ENCODE data around the gene SLCO3A1. TPM values are rescaled to one million over a fixed set of nuclear protein-coding genes. Genes with fewer than 3 reads are reported as not detected.
A peak's percentile ranks its signal among the peaks of the same experiment; 100 is the strongest.

Gene SLCO3A1
- total RNA-seq, 1 donor from 2014 or later, result 65.8 TPM

DNA sequence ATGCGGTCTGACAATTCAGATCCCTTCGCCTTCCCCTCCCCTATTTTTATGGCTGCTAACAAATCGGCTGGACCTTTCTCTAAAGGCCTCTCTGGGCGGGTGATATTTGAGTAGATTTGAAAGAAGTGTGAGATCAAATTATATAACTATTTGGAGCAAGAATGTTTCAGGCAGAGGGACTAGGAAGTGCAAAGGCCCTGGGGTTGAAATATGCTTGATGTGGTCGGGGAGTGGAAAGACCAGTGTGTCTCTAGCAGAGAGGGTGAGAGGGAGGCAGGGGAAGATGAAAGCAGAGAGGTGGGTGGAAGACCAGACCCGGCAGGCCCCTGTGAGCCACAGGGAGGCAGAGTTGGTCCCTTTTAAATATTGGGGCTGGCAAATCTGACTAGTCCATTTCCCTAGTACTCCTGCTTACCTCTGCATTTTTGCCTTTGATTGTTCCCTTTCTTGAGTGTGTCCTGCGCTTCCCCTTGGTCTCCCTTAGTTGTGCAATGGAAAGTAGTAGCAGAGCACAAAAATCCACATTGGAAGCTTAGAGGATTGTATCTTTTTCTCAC lies 32.3 kb downstream of the SLCO3A1 start:
- peak in 1 of 2 donors; percentile 44 for DNase-seq (ENCODE audit: extremely low spot score in 2 of 2)
- Histone ChIP-seq H3K9me3 (no peaks in the 10 kb centered on the region), H3K36me3 (no peaks in the 10 kb centered on the region), H3K4me1 (peaks cover 29% of the 10 kb centered on the region), H3K27ac (no peak overlapping the region), H3K4me3 (no peak overlapping the region), H3K27me3 (no peaks in the 10 kb centered on the region)
- intact Hi-C loops (cut with DNase I), result no loop called here
- TF ChIP-seq, protein P1, sequence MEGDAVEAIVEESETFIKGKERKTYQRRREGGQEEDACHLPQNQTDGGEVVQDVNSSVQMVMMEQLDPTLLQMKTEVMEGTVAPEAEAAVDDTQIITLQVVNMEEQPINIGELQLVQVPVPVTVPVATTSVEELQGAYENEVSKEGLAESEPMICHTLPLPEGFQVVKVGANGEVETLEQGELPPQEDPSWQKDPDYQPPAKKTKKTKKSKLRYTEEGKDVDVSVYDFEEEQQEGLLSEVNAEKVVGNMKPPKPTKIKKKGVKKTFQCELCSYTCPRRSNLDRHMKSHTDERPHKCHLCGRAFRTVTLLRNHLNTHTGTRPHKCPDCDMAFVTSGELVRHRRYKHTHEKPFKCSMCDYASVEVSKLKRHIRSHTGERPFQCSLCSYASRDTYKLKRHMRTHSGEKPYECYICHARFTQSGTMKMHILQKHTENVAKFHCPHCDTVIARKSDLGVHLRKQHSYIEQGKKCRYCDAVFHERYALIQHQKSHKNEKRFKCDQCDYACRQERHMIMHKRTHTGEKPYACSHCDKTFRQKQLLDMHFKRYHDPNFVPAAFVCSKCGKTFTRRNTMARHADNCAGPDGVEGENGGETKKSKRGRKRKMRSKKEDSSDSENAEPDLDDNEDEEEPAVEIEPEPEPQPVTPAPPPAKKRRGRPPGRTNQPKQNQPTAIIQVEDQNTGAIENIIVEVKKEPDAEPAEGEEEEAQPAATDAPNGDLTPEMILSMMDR (IDR thresholded peaks at IDR 0.05), result peak in 1 of 3 experiments; percentile 18
- no peak for TF ChIP-seq POLR2AphosphoS5 (IDR thresholded peaks at IDR 0.05; ENCODE audit: insufficient read depth in 1 of 2, low read depth in 1 of 2)

DNA sequence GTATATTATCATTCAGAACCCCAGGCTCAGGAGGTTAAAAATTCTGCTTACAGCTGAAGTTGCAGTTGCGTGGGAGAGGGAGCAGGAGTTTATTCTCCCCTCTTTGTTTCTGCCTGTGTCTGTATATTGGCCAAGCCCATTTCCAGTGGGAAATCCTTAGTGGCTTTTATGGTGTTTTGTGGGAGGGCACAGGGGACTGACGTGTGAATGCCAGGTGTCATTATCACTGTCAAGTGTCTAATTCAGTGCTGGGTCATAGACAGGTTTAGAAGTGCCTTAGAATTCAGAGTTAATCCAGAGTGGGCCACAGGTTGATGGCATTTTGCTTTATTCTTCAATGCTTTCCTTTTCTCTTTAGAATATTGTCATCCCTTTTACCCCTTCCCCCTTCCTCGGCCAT lies 33.4 kb downstream of the SLCO3A1 start:
- intact Hi-C loops (cut with DNase I), result no loop called here
- DNase-seq (ENCODE audit: extremely low spot score in 2 of 2), result peak in 1 of 2 donors; percentile 40
- no peak for TF ChIP-seq POLR2AphosphoS5 (IDR thresholded peaks at IDR 0.05; ENCODE audit: insufficient read depth in 1 of 2, low read depth in 1 of 2)
- TF ChIP-seq, protein P1 (IDR thresholded peaks at IDR 0.05), result no peak
- TF ChIP-seq POLR2A (IDR thresholded peaks at IDR 0.05), result no peak
- Histone ChIP-seq H3K4me3 (no peak overlapping the region), H3K9me3 (no peaks in the 10 kb centered on the region), H3K27ac (no peak overlapping the region), H3K27me3 (no peaks in the 10 kb centered on the region), H3K4me1 (peaks cover 29% of the 10 kb centered on the region), H3K36me3 (no peaks in the 10 kb centered on the region)

DNA sequence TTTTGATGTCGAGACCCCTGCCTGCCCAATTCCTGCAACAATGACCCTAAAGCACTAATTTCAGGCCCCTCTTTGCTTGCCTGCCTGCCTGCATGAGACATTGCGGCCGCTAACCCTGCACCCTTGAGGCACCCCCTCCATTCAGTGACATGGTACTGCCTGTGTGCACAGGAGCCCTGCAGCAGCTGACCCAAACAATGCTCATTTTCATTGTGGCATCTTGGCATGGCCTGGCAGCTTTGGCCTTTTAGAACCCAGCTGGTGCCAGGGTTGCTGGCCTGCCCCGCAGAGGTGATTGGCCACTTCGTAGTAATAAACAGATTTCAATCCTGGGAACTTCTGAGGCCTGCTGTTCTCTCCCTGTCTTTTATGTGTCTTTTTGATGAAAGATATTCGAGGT lies 33.8 kb downstream of the SLCO3A1 start:
- no peaks in the 10 kb centered on the region for H3K27me3 ChIP-seq
- intact Hi-C loops (cut with DNase I), result no loop called here

DNA sequence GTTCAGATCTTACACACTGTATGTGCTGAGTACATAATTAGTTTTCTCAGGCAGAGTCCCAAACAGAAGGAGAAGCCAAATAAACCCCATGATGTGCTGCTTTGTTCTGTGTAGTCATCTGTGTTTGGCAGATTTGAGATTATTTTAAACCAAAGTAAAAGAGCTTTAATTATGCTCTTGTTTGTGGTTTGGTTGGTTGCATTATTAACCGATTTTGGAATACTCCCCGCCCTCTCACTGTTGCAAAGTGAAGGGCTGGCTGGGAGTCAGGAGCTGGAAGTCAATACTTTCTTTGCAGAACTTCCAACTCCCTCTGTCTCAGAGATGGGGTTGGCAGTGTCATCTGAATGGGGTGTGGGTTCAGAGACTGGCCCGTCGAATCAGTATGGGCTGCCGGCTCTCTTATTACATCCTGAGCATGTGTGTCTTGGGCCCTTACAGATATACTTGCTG lies 34.4 kb downstream of the SLCO3A1 start:
- Histone ChIP-seq H3K36me3 (no peaks in the 10 kb centered on the region), H3K27ac (no peak overlapping the region), H3K27me3 (no peaks in the 10 kb centered on the region), H3K4me1 (peaks cover 29% of the 10 kb centered on the region), H3K4me3 (no peak overlapping the region), H3K9me3 (no peaks in the 10 kb centered on the region)
- DNase-seq (ENCODE audit: extremely low spot score in 2 of 2), result peak in 1 of 2 donors; percentile 71
- intact Hi-C loops (cut with DNase I), result no loop called here
- TF ChIP-seq, protein P1 (IDR thresholded peaks at IDR 0.05), result no peak

More for the DNA sequence above, 33.8 kb downstream of the SLCO3A1 start:
- no peaks in the 10 kb centered on the region for H3K9me3 ChIP-seq
- no peak for TF ChIP-seq POLR2AphosphoS5 (IDR thresholded peaks at IDR 0.05; ENCODE audit: insufficient read depth in 1 of 2, low read depth in 1 of 2)
- TF ChIP-seq POLR2A (IDR thresholded peaks at IDR 0.05), result no peak
- TF ChIP-seq, protein P1 (IDR thresholded peaks at IDR 0.05), result no peak
- peaks cover 29% of the 10 kb centered on the region for H3K4me1 ChIP-seq
- DNase-seq (ENCODE audit: extremely low spot score in 2 of 2), result peak in 1 of 2 donors; percentile 42
- H3K4me3 ChIP-seq, result no peak overlapping the region
- no peak overlapping the region for H3K27ac ChIP-seq
- no peaks in the 10 kb centered on the region for H3K36me3 ChIP-seq

DNA sequence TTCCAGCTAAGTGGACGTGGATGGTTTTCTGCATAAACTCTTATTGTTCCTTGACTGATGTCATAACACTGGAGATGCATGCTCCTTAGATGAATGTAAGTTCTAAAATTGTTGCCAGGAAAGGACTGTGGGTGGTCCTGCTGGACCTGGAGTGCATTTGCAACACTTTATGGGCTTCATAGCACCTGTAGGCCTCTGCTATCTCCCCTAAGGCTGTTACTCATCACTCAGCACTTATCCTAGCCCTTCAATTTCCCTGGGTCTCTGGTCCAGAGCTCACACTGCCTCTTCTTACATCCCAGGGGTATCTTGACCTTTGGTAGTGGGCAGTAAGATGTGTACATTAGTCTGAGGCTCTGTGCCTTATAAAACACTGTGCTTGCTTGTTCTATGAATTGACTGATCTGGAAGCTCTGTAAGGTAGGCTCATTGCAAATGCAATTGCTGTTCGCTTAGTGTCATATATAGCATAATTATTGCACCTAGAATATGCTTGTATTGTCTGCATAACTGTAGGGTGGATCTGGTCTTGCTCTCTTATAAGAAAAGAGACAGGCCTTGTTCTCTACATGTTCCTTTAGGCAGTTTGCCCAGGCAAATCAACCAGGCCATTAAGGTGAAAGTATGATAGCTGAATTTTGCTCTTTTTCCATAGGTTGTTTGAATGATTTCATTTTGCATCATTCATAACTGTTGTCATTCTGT lies 35.8 kb downstream of the SLCO3A1 start:
- TF ChIP-seq, protein P1 (IDR thresholded peaks at IDR 0.05), result no peak
- TF ChIP-seq POLR2AphosphoS5 (IDR thresholded peaks at IDR 0.05; ENCODE audit: insufficient read depth in 1 of 2, low read depth in 1 of 2) (no peak), POLR2A (IDR thresholded peaks at IDR 0.05) (no peak)
- Histone ChIP-seq H3K9me3 (no peaks in the 10 kb centered on the region), H3K27me3 (no peaks in the 10 kb centered on the region), H3K4me3 (no peak overlapping the region), H3K27ac (no peak overlapping the region), H3K4me1 (peaks cover 30% of the 10 kb centered on the region), H3K36me3 (no peaks in the 10 kb centered on the region)
- DNase-seq (ENCODE audit: extremely low spot score in 2 of 2), result peak in 1 of 2 donors; percentile 72
- intact Hi-C loops (cut with DNase I), result no loop called here
